Measurements from ENCODE around the gene RRP9. TPM values are rescaled to one million over a fixed set of nuclear protein-coding genes. Genes with fewer than 3 reads are reported as not detected.

The RRP9 gene
- total RNA-seq, 1 experiment from 2014 or later, result 71.3 TPM

- no peak for ATAC-seq
These were observed 21.3 kb upstream of the RRP9 start for GRCh38 chr3:51962854-51963530.

More at GRCh38 chr3:51962854-51963530, 21.3 kb upstream of the RRP9 start:
- no peak for TF ChIP-seq EZH2phosphoT487 (IDR thresholded peaks at IDR 0.05; ENCODE audit: borderline replicate concordance)
- TF ChIP-seq RAD21 (IDR thresholded peaks at IDR 0.05; ENCODE audit: low read depth), result no peak
- TF ChIP-seq POLR2AphosphoS5 (IDR thresholded peaks at IDR 0.05; ENCODE audit: low read depth, low read length), result no peak
- no peak for TF ChIP-seq SP1 (IDR thresholded peaks at IDR 0.05; ENCODE audit: low read depth)
- TF ChIP-seq SIN3A (IDR thresholded peaks at IDR 0.05; ENCODE audit: low read depth), result no peak
- TF ChIP-seq EZH2 (IDR thresholded peaks at IDR 0.05), result no peak
- TF ChIP-seq ZNF274 (IDR thresholded peaks at IDR 0.05; ENCODE audit: low read depth, low read length), result no peak
- no peak for TF ChIP-seq FOSL1 (IDR thresholded peaks at IDR 0.05; ENCODE audit: low read depth)
- TF ChIP-seq REST (IDR thresholded peaks at IDR 0.05; ENCODE audit: low read depth), result no peak
- POLR2A ChIA-PET, result interaction anchor here (1.4 kb wide), 1 partner anchor 11 kb away, joined by 6 read pairs; the partner anchor contains the start of gene ABHD14B
- Histone ChIP-seq H3K4me2 (ENCODE audit: low read length) (no peak overlapping the region), H3K9me2 (ENCODE audit: insufficient read depth) (no peaks in the 10 kb centered on the region), H2AFZ (ENCODE audit: low read depth, low read length, poor library complexity, severe bottlenecking) (no peak overlapping the region), H3K9ac (ENCODE audit: low read length) (no peak overlapping the region), H3K4me3 (replicated peaks in 1 of 2; ENCODE audit: low read depth in 1 of 2, low read length in 2 of 2) (no peak overlapping the region), H3K27me3 (ENCODE audit: insufficient read depth, low read length) (no peaks in the 10 kb centered on the region), H3K9me3 (ENCODE audit: control insufficient read depth in 1 of 2, insufficient read depth in 1 of 2, low read depth in 1 of 2, low read length in 2 of 2) (no peaks in the 10 kb centered on the region), H3K36me3 (ENCODE audit: control insufficient read depth in 1 of 2, insufficient read depth in 2 of 2, low read length in 2 of 2) (0 out of 4 replicates have a peak, but pooled peaks cover 0 to 3% of the 10 kb centered on the region in 2 experiments), H3K4me1 (ENCODE audit: control insufficient read depth in 1 of 2, insufficient read depth in 2 of 2, low read length in 2 of 2) (peaks cover 6 to 14% of the 10 kb centered on the region in 2 experiments), H4K20me1 (ENCODE audit: insufficient read depth) (no peaks in the 10 kb centered on the region), H3K27ac (ENCODE audit: low read depth, low read length) (no peak overlapping the region), H3K79me2 (ENCODE audit: insufficient read depth, low read length) (peaks cover 1% of the 10 kb centered on the region; the same call in 1 of the 2 replicates)
- intact Hi-C loops (cut with micrococcal nuclease), result no loop called here
- RAD21 ChIA-PET (ENCODE audit: low non-redundant PET in 1 of 2, low total read pairs in 2 of 2, uncharacterized antibody in 2 of 2, unreplicated experiment in 2 of 2), result no interaction called here
- CTCF ChIA-PET, result interaction anchor here (0.7 to 1.6 kb wide), 3 partner anchors 11 to 22 kb away, joined by 3 to 4 read pairs (median 3); partner anchors contain the start of genes ABHD14B and RRP9
- BruUV-seq (replicated peaks), result no TSS peak
- no peak for DNase-seq (ENCODE audit: low read depth, low spot score)
